ENCODE data around the gene PCDHGA7.

Gene PCDHGA7

DNA sequence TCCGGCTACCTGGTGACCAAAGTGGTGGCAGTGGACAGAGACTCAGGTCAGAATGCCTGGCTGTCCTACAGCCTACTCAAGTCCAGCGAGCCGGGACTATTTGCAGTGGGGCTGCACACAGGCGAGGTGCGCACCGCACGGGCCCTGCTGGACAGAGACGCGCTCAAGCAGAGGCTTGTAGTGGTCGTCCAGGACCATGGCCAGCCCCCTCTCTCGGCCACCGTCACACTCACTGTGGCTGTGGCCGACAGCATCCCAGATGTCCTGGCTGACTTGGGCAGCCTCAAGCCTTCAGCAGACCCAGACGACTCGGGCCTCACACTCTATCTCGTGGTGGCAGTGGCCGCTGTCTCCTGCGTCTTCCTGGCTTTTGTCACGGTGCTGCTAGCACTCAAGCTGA, 25.6 kb upstream of the PCDHGA7 start:
- no peak for TF ChIP-seq CTCF (IDR thresholded peaks at IDR 0.05; ENCODE audit: borderline replicate concordance, insufficient read depth, low read depth, low read length)
- no peak overlapping the region for H3K4me3 ChIP-seq (ENCODE audit: low read depth, low read length)

DNA sequence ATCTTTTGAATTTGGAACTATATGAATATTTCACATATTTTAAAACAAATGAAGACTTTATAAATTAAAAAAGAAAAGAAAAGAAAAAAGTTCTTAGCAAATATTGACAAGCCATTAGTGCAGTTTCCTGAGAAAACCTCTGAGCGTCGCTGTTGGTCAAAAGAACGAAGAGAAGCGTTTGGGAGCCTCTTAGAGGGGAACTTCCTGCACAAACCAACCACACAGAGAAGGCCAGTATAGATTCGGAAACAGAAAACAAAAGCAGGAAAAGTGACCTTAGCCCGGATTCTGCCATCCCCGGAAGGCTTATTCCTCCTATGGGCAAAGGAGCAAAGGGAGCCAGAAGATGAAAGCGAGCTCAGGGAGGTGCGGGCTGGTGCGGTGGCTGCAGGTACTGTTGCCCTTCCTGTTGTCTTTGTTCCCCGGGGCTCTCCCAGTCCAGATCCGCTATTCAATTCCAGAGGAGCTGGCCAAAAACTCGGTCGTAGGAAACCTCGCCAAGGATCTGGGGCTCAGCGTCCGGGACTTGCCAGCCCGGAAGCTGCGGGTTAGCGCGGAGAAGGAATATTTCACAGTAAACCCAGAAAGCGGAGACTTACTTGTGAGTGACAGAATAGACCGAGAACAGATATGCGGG, 22.6 kb upstream of the PCDHGA7 start, which contains the start of gene PCDHGB2:
Gene PCDHGB2, plus strand, starts transcription at position 205 of the 637 bp plus-strand sequence. Its CDS starts 142 bp downstream, at position 347.
- peak; percentile 32; the same call in 1 of the 2 replicates for TF ChIP-seq CTCF (IDR thresholded peaks at IDR 0.05; ENCODE audit: borderline replicate concordance, insufficient read depth, low read depth, low read length)
- peak within 1 kb of the TSS; percentile 56 for H3K4me3 ChIP-seq (ENCODE audit: low read depth, low read length)

DNA sequence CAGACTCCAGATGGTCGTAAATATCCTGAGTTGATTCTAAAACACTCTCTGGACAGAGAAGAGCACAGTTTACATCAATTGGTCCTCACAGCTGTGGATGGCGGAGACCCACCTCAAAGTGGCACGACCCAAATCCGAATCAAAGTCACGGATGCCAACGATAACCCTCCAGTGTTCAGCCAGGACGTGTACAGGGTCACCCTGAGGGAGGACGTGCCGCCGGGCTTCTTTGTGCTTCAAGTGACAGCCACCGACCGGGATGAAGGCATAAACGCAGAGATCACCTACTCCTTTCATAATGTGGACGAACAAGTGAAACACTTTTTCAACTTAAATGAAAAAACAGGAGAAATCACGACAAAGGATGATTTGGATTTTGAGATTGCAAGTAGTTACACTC, 21.9 kb upstream of the PCDHGA7 start:
- TF ChIP-seq CTCF (IDR thresholded peaks at IDR 0.05; ENCODE audit: borderline replicate concordance, insufficient read depth, low read depth, low read length): no peak
- no peak overlapping the region for H3K4me3 ChIP-seq (ENCODE audit: low read depth, low read length)

- H3K4me3 ChIP-seq (ENCODE audit: low read depth, low read length): no peak overlapping the region
- TF ChIP-seq CTCF (IDR thresholded peaks at IDR 0.05; ENCODE audit: borderline replicate concordance, insufficient read depth, low read depth, low read length): no peak
Measured at GRCh38 chr5:141362719-141363118, 19.8 kb upstream of the PCDHGA7 start.

GRCh38 chr5:141363952-141364660, 18.4 kb upstream of the PCDHGA7 start, which contains the start of gene PCDHGA5:
Gene PCDHGA5, plus strand, starts transcription at chr5:141364162. Its CDS starts 169 bp downstream, at chr5:141364331.
- H3K4me3 ChIP-seq (ENCODE audit: low read depth, low read length): no peak within 1 kb of the TSS
- TF ChIP-seq CTCF (IDR thresholded peaks at IDR 0.05; ENCODE audit: borderline replicate concordance, insufficient read depth, low read depth, low read length): no peak

DNA sequence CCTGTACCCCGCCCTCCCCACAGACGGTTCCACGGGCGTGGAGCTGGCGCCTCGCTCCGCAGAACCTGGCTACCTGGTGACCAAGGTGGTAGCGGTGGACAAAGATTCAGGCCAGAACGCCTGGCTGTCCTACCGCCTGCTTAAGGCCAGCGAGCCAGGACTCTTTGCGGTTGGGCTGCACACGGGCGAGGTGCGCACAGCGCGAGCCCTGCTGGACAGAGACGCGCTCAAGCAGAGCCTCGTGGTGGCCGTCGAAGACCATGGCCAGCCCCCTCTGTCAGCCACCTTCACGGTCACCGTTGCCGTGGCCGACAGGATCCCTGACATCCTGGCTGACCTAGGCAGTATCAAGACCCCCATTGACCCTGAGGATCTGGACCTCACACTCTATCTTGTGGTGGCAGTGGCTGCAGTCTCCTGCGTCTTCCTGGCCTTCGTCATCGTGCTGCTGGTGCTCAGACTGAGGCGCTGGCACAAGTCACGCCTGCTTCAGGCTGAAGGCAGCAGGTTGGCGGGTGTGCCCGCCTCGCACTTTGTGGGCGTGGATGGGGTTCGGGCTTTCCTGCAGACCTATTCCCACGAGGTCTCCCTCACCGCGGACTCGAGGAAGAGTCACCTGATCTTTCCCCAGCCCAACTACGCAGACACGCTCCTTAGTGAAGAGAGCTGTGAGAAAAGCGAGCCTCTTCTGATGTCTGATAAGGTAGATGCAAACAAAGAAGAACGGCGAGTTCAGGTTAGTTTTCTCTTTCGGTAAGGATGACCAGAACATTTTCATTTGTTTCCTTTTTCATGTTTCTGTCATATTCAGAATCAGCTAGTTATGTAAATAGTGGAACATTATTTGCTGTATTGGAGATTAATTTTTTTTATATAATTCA, 16.3 kb upstream of the PCDHGA7 start:
- no peak overlapping the region for H3K4me3 ChIP-seq (ENCODE audit: low read depth, low read length)
- no peak for TF ChIP-seq CTCF (IDR thresholded peaks at IDR 0.05; ENCODE audit: borderline replicate concordance, insufficient read depth, low read depth, low read length)

Data from GM12875 (cell line).